GM12878 (cell line): ENCODE measurements around the gene DNASE1. TPM values are rescaled to one million over a fixed set of nuclear protein-coding genes. Genes with fewer than 3 reads are reported as not detected.

Experiments used
- ATAC-seq: fragments of 200-7000 bp; cut with Tn5 transposase; 3 replicates; pipeline ENCODE4 v1.9.1; 2020; ENCODE audit warnings: mild to moderate bottlenecking, moderate library complexity
- BruUV-seq: library from RNA; stranded (reverse); fragments of 400-500 nt; replicated peaks from 2 replicates; lab custom pipeline; 2021; lab: Mats Ljungman, UMichigan
- CTCF ChIA-PET: fragments of 300-600 bp; sonication (Branson Sonifier 250); formaldehyde crosslinking; extraction: SDS; loops from one replicate; lab custom pipeline; 2021; ENCODE audit warnings: inconsistent platforms; lab: Yijun Ruan, JAX
- POLR2A ChIA-PET: fragments of 350-600 bp; formaldehyde crosslinking; extraction: SDS; loops from one replicate; lab custom pipeline; 2021; ENCODE audit warnings: inconsistent platforms; lab: Charles Lee
- RAD21 ChIA-PET: fragments of 300-600 bp; sonication (Branson Sonifier 250); formaldehyde crosslinking; loops from one replicate; lab custom pipeline; 2023; ENCODE audit warnings: antibody characterized with exemption; ENCODE audit not compliant: unreplicated experiment; lab: Charles Lee
- SMC1A ChIA-PET: fragments of 300-600 bp; sonication (Branson Sonifier 250); formaldehyde crosslinking; loops from one replicate; lab custom pipeline; 2023; ENCODE audit not compliant: unreplicated experiment, uncharacterized antibody; lab: Charles Lee
- DNase-seq: peaks from one replicate; pipeline ENCODE4 v3.0.0-alpha.2; 2011; ENCODE audit warnings: low read depth, low spot score
- FAIRE-seq: peaks from 3 replicates; lab custom pipeline; 2011; peaks lifted over from hg19 to GRCh38; lab: Jason Lieb, UNC
- H2AFZ ChIP-seq: 2 replicates; pipeline ENCODE4 v1.6.0; 2011; ENCODE audit warnings: low read depth, low read length, control low read depth; ENCODE audit not compliant: control insufficient read depth
- H3K27ac ChIP-seq: 2 replicates; pipeline ENCODE4 v1.5.1; 2011; ENCODE audit warnings: control low read depth; ENCODE audit not compliant: control insufficient read depth, insufficient read depth
- H3K27me3 ChIP-seq, 2 experiments: replicated peaks in 1 of 2; 2 replicates each; pipeline versions ENCODE4 v1.6.0 to v1.6.1; 2011; ENCODE audit warnings: low read length in 1 of 2; ENCODE audit not compliant: control insufficient read depth in 2 of 2, insufficient read depth in 2 of 2
- H3K36me3 ChIP-seq, 2 experiments: 2 replicates each; pipeline ENCODE4 v1.5.1; 2011; ENCODE audit warnings: low read length in 1 of 2; ENCODE audit not compliant: control insufficient read depth in 2 of 2, insufficient read depth in 2 of 2
- H3K4me1 ChIP-seq: 2 replicates; pipeline ENCODE4 v1.6.1; 2011; ENCODE audit warnings: mild to moderate bottlenecking, low read length, moderate library complexity, mixed read lengths; ENCODE audit not compliant: control insufficient read depth, insufficient read depth
- H3K4me2 ChIP-seq: 2 replicates; pipeline ENCODE4 v1.6.0; 2011; ENCODE audit warnings: control low read depth; ENCODE audit not compliant: control insufficient read depth, insufficient read depth
- H3K4me3 ChIP-seq: fragments of 200-600 bp; sonication (generic); 2 replicates; pipeline ENCODE4 v1.5.1; 2016
- H3K79me2 ChIP-seq: 2 replicates; pipeline ENCODE4 v1.6.0; 2011; ENCODE audit warnings: low read length; ENCODE audit not compliant: control insufficient read depth, insufficient read depth
- H3K9ac ChIP-seq: 2 replicates; pipeline ENCODE4 v1.8.0; 2011; ENCODE audit warnings: low read length, control low read depth, mixed read lengths; ENCODE audit not compliant: control insufficient read depth, insufficient read depth
- H3K9me3 ChIP-seq: replicated peaks from 3 replicates; pipeline ENCODE4 v1.5.1; 2011; ENCODE audit warnings: mild to moderate bottlenecking, low read length; ENCODE audit not compliant: control insufficient read depth, insufficient read depth
- H4K20me1 ChIP-seq: 2 replicates; pipeline ENCODE4 v1.6.0; 2011; ENCODE audit not compliant: control insufficient read depth, insufficient read depth
- ATF2 ChIP-seq: IDR thresholded peaks from 2 replicates; pipeline ENCODE4 v1.6.1; 2012; ENCODE audit warnings: low read length, inconsistent platforms
- BACH1 ChIP-seq: fragments of 450-650 bp; IDR thresholded peaks from 2 replicates; pipeline ENCODE4 v1.6.1; 2017; ENCODE audit warnings: mild to moderate bottlenecking, borderline replicate concordance
- CHD2 ChIP-seq: IDR thresholded peaks from 2 replicates; pipeline ENCODE4 v1.6.1; 2011; ENCODE audit warnings: low read depth, low read length, improper control_type of control experiment, borderline replicate concordance
- GABPA ChIP-seq: IDR thresholded peaks from 2 replicates; pipeline ENCODE4 v1.6.1; 2014; ENCODE audit warnings: antibody characterized with exemption, low read depth, mild to moderate bottlenecking, inconsistent platforms
- NR2F1 ChIP-seq: fragments of 450-650 bp; conservative IDR thresholded peaks from 2 replicates; pipeline ENCODE4 v1.6.1; 2017; ENCODE audit warnings: mild to moderate bottlenecking
- PML ChIP-seq: IDR thresholded peaks from 2 replicates; pipeline ENCODE4 v1.6.1; 2012; ENCODE audit warnings: low read length, inconsistent platforms
- RAD21 ChIP-seq: IDR thresholded peaks from 2 replicates; pipeline ENCODE4 v1.6.1; 2011; ENCODE audit warnings: mild to moderate bottlenecking, low read depth, low read length, moderate library complexity; ENCODE audit not compliant: insufficient read depth
- WGBS: methylation state at CpG from one replicate; pipeline ENCODE4 v1.1.6; 2016; ENCODE audit warnings: low lambda C conversion rate; ENCODE audit not compliant: insufficient replicate concordance, insufficient coverage; ENCODE audit errors: missing lambda C conversion rate; 5-methylcytosine and 5-hydroxymethylcytosine counted together
- in situ Hi-C: fragments of 300-500 bp; cut with MboI; formaldehyde crosslinking; loops from 9 replicates; pipeline ENCODE4 v1.14.3; 2018; ENCODE audit warnings: mixed read lengths
- intact Hi-C: fragments of 100-400 bp; cut with micrococcal nuclease; formaldehyde crosslinking; loops from one replicate; pipeline ENCODE4 v1.14.2; 2022; ENCODE audit not compliant: unreplicated experiment
- polyA plus RNA-seq, 11 experiments: library from polyadenylated mRNA; depleted of rRNA in 4 of 11; unstranded in 6 of 11; stranded (reverse) in 5 of 11; fragments of >200 nt; fragmentation: Nextera tagmentation in 4 of 11; fragmentation: Illumina TruSeq in 1 of 11; extraction: Ambion mirVana in 4 of 11; extraction: Trizol in 1 of 11; gene quantifications; 1 replicate in 1 of 11; 2 replicates in 10 of 11; pipeline versions ENCODE4 v1.2.1 to v1.2.3, GENCODE V29; 2011 to 2016; ENCODE audit warnings: inconsistent platforms in 2 of 11, missing spikeins in 2 of 11, low read depth in 1 of 11
- total RNA-seq, 4 experiments: library from RNA; depleted of rRNA in 3 of 4; stranded (reverse); fragments of >200 nt in 3 of 4; fragmentation: Illumina TruSeq in 1 of 4; extraction: Trizol in 1 of 4; gene quantifications; 2 replicates each; pipeline versions ENCODE4 v1.2.1 to v1.2.3, GENCODE V29; 2013 to 2021

The DNASE1 gene
- total and polyA plus RNA-seq, 10 of the 15 experiments (the other 5 are each of a cell fraction or from before 2014, with no cell fraction given), result 0.23 to 12.0 (median 7.9) TPM

DNA sequence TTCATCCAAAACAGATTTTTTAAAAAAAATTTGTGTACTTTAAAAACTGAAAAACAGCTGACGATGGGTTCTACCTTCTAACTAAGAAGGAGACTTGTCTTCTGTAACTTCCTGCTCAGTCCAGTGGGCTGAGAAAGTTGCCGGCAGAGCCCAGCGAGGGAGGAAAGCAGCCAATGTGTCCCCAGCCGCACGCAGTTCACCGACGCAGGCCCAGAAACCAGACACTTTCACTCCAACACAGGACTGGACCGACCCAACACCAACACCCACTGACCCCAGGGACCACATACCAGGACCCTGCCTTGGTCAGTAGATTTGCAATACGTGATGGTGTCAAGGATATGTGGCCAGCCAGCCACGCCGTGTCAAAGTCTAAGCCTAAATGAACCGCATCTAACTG lies 37.3 kb downstream of the DNASE1 start:
- H3K4me1 ChIP-seq, result peaks cover 13% of the 10 kb centered on the region
- peaks cover 12 to 15% of the 10 kb centered on the region in 2 experiments for H3K36me3 ChIP-seq
- H4K20me1 ChIP-seq, result no peaks in the 10 kb centered on the region
- H3K27me3 ChIP-seq, result no peaks in the 10 kb centered on the region
- H3K9ac ChIP-seq, result no peak overlapping the region
- no peak overlapping the region for H3K27ac ChIP-seq
- ChIA-PET SMC1A (interaction anchor here (1.2 to 2.5 kb wide), 2 partner anchors 184 to 187 kb away, joined by 3 to 8 read pairs; no protein-coding TSS in a partner anchor), CTCF (interaction anchor here (0.8 to 2.2 kb wide), 4 partner anchors 9 to 186 kb away, joined by 3 to 16 read pairs (median 7); no protein-coding TSS in a partner anchor), POLR2A (interaction anchor here (1.3 kb wide), 1 partner anchor 25 kb away, joined by 4 read pairs; the partner anchor contains the start of gene TRAP1), RAD21 (interaction anchor here (1.2 kb wide), 1 partner anchor 186 kb away, joined by 6 read pairs; no protein-coding TSS in a partner anchor)
- intact Hi-C loops, result loop anchor here (2.0 to 5.0 kb wide), 2 partner anchors 187 to 561 kb away; no protein-coding TSS in a partner anchor
- no peak overlapping the region for H3K4me2 ChIP-seq
- FAIRE-seq (no peak), ATAC-seq (no peak), DNase-seq (no peak)
- no peaks in the 10 kb centered on the region for H3K9me3 ChIP-seq
- in situ Hi-C loops, result loop anchor here (5.0 kb wide), 1 partner anchor 186 kb away; no protein-coding TSS in a partner anchor
- no TSS peak for BruUV-seq
- H3K79me2 ChIP-seq, result peaks cover 2% of the 10 kb centered on the region; the same call in 1 of the 2 replicates
- H2AFZ ChIP-seq, result no peak overlapping the region
- TF ChIP-seq ATF2 (no peak), CHD2 (no peak), NR2F1 (no peak), BACH1 (no peak), GABPA (no peak), RAD21 (no peak), PML (no peak)
- 94% methylated on average over 12 of the region's 12 CpGs for WGBS
- no peak overlapping the region for H3K4me3 ChIP-seq
